Neural progenitor cell (in vitro differentiated cells): Measurements from ENCODE around the gene ENOX2.

Experiments used
- EZH2 ChIP-seq: fragments of 200-600 bp; sonication (generic); IDR thresholded peaks from 2 replicates; pipeline ENCODE4 v1.6.1; 2017; ENCODE audit warnings: antibody characterized with exemption, mild to moderate bottlenecking, moderate library complexity
- TF ChIP-seq, protein P1 (sequence below): fragments of 200-600 bp; sonication (generic); IDR thresholded peaks from 2 replicates; pipeline ENCODE4 v1.5.1; 2017; ENCODE audit warnings: antibody characterized with exemption, mild to moderate bottlenecking

DNA sequence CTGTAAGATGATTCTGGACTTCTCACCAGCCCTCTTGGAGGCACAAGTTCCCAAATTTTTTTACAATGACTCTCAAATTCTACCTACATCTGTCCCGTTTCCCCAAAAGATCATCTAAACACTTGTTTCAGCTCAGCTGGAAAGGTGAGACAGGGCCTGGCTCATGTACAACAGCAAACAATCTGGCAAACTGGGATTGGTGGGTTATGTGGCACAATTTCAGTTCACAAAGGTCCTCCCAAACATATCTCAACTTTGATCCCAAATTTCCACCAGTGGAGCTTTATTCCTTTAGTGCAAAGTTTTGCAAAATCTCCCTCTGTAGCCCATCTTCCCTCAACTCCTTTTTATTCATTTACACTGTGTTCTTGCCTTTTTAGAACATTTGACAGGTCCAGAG lies 207.1 kb downstream of the ENOX2 start:
- TF ChIP-seq, protein P1, sequence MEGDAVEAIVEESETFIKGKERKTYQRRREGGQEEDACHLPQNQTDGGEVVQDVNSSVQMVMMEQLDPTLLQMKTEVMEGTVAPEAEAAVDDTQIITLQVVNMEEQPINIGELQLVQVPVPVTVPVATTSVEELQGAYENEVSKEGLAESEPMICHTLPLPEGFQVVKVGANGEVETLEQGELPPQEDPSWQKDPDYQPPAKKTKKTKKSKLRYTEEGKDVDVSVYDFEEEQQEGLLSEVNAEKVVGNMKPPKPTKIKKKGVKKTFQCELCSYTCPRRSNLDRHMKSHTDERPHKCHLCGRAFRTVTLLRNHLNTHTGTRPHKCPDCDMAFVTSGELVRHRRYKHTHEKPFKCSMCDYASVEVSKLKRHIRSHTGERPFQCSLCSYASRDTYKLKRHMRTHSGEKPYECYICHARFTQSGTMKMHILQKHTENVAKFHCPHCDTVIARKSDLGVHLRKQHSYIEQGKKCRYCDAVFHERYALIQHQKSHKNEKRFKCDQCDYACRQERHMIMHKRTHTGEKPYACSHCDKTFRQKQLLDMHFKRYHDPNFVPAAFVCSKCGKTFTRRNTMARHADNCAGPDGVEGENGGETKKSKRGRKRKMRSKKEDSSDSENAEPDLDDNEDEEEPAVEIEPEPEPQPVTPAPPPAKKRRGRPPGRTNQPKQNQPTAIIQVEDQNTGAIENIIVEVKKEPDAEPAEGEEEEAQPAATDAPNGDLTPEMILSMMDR = no peak
- TF ChIP-seq EZH2 = no peak
